NCI-H1105 treated with DMSO at 0.1 percent for 48 hours (cell line): ENCODE data around the gene LYZL4.

Source experiments
- DNase-seq: peaks from one replicate; lab custom pipeline; 2025; lab: John Stamatoyannopoulos, UW

Gene LYZL4, protein sequence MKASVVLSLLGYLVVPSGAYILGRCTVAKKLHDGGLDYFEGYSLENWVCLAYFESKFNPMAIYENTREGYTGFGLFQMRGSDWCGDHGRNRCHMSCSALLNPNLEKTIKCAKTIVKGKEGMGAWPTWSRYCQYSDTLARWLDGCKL

DNA sequence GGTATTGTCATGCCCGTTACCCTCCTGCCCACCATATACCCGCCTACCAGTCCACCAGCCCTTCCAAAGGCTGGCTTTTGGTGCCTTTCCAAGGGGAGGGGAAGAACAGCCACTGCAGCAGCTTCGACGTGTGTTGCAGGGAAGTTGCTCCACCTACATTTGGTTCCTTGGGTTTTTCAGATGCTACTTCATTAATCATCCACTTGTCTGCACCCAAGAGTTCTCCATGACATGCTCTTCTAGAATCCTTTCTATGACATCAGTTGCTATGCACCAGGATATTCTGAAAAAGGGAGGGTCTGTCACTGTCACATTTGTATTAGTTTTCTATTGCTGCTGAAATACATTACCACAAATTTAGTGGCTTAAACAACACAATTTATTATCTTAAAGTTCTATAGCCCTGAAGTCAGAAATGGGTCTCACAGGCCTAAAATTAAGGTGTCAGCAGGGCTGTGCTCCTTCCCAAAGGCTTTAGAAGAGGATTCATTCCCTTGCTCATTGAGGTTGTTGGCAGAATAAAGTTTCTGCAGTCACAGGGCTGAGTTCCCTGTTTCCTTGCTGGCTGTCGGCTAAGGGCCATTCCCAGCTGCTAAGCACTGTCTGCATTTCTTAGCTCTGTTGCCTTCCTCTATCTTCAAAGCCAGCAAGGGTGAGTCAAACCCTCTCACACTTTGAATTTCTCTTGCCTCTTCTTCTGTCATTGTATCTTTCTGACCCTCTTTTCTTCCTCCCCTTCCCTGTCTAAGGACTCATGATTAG lies at the start of gene LYZL4:
Gene LYZL4 (minus strand): TSS at position 241 of the 762 bp plus-strand sequence. CDS start 3,359 bp downstream, outside the sequence.
- no peak for DNase-seq

DNA sequence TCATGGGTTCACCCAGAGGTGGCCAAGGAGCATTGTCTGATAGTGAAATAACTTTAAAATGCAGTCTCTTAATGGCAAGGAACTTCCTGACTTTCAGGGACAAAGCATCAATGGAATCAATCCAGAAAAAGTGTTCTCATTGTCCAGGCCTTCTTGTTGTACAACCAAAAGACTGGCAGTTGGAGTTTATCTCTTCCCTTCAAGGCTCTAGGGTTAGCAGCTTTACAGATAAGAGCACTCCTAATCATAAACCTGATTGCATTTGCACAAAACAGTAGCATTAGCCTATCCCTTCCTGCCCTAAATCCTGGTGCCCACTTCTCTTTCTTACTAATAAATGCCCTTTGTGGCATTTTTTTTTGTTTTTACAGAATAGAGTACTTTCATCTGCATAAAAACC lies 48.7 kb upstream of the LYZL4 start:
- DNase-seq, result no peak

DNA sequence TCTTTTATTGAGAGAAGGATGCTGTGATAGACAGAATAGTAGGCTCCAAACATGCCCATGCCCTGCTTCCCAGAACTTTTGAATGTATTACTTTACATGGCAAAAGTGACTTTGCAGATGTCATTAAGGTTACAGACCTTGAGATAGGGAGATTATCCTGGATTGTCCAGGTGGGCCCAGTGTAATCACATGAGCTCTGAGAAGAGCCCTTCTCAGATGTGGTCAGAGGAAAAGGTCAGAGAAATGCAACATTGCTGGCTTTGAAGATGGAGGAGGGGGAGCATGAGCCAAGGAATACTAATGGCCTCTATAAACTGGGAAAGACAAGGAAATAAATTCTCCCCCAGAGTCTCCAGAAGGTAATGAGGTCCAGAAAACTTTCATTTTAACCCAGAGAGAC lies 45.8 kb upstream of the LYZL4 start:
- DNase-seq, result no peak

DNA sequence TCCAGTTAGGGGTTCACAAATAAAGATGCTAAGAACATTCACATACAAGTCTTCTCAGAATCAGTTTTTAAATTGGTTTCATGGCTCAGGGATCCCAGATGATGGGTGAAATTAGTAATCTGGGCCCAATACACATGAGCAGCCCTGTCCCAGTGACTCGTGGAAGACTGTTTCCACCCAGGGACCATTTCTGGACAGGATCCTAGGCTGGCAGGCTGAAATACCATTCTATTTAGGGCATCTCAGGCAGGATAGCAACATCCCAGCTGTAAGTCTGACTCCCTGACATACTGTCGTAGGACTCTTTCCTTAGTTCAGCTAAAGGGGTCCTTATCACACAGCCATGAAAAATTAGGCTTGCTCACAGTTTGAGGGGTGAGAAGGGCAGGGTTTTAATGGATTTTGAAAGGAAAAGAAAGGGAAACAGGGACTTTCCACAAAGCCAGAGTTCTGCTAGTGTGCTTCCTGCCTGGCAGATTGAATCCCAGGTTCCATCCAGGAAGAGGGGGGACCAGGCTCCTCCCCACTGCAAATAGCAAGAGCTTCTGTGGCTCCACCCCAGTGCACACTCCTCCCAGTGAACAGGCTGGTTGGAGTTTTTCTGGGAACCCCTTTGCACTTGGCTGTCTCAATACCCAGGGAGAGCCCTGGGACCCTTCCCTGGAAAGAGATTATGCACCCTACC lies 41.3 kb upstream of the LYZL4 start:
- DNase-seq, result no peak

DNA sequence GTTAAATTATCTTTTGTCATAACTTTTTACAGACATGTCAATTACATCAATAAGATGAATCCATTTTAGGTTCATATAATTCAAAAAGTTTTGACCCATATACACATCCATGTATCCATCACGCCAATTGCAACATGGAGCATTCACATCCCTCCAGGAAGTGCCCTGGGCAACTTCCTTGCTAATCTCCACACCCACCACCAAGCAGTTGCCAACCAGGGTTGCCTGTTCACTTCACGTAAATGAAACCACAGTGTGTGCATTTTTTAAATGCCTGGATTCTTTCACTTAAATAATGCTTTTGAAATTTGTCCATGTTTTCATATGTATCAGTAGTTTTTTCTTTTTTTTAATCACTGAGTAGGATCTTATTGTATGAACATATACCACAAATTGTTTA lies 40.7 kb upstream of the LYZL4 start:
- no peak for DNase-seq

DNA sequence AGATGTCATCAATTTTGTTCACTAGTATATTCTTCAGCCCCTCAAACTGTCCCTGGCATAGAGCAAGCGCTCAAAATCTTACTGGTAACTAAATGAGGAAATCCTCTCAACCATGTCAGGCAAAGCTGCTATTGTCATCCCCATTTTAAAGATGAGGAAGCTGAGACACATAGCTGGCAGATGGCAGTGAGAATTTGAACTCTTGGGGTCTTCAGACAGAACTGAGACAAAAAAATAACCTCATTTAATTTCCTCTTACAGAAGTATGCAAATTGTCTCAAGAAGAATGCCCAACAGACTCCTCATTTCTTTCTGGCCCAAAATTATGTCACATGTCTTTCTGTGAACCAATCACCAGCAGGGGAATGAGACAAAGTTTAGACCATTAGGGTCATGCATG lies 40.2 kb upstream of the LYZL4 start:
- no peak for DNase-seq

DNA sequence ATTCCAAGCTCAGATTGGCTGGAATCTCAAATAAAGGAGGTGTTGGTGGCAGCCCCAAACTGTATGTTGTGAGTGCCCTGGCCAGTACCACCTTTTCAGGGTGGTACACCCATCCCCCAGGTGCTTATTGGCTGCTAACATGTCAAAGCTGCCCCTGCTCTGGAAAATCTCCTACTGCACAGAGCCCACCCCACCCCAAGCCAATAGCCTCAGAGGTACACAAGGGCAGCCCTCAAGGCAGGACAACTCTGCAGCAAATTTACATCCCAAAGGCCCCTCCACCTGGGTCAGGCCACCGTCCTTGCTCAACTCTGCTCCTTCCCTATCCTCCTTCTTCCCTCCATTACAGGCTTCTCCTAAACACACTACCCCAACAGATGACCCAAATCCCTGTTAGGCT lies 37.1 kb upstream of the LYZL4 start:
- no peak for DNase-seq

DNA sequence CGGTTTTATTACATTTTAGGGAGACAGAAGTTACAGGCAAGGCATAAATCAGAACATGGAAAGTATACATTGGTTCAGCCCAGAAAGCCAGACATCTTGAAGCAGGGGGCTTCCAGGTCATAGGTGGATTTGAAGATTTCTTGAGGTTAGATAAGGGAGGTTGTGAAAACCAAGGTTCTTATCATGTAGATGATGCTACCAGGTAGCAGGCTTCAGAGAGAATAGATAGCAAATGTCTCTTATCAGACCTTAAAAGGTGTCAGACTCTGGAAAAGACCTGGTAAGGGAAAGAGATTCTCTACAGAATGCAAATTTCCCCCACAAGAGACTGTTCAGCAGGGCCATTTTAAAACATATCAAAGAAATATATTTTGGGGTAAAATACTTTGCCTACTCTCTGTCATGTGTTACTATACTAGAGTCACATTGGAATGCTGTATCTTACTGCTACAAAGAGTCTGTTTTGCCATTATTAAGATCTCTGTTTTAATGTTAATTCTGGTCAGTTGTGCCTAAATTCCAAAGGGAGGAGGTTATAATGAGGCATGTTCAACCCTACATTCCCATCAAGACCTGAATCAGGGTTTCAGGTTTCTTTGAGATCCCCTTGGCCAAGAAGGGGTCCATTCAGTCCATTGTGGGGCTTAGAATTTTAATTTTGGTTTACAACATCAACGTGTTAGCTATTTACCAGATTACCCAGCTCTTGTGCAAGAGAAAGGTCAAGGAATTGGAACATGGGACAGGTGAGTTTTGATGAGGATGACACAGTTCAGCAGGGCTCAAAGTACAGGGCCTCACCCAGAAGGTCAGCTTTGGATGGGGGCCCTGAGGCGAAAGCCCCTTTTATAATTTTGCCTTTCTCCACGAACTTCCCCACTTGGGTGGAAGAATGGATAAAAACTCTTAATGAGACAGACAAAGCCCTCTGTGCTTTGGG lies 36.0 kb upstream of the LYZL4 start:
- no peak for DNase-seq

DNA sequence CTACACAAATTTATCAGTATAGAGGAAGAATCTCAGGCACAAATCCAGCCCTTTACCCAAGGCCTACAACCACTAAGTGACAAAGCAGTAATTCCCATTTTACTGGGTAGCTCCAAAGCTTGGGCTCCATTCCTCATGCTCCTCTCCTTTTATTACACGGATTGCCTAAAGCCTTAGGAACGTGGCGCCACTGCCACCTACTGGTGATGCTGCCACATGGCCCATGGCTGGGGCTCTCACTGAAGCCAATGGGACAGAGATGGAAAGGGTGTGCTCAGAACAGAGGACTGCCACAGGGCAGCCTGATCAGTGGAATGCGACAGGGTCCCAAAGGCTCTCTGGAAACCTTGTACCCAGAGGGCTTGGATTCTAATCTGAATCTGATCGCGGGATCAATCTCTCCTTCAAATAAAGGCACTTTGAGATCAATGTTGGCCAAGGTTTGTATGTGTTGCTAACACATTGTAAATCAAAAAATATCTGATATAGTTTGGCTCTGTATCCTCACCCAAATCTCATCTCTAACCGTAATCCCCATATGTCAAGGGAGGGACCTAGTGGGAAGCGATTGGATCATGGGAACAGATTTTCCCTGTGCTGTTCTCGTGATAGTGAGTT lies 33.5 kb upstream of the LYZL4 start:
- peak; percentile 53 for DNase-seq

DNA sequence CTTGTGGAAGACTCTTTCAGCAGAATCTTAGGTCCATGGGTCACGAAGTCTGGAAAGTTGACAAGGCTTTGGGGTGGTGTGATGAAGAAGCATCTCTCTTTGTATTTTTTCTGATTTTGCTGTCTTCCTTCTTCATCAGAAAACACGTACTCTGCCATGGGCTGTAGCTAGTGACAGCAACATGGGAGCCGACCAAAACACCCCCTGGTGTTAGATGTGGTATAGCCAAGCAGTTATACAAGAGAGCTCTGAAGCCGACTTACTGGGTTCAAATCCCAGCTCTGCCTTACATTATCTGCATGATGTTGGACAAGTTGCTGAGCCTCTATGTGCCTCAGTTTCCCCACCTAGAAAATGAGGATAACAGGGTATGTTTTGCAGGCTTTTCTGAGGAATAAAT lies 32.9 kb upstream of the LYZL4 start:
- no peak for DNase-seq

DNA sequence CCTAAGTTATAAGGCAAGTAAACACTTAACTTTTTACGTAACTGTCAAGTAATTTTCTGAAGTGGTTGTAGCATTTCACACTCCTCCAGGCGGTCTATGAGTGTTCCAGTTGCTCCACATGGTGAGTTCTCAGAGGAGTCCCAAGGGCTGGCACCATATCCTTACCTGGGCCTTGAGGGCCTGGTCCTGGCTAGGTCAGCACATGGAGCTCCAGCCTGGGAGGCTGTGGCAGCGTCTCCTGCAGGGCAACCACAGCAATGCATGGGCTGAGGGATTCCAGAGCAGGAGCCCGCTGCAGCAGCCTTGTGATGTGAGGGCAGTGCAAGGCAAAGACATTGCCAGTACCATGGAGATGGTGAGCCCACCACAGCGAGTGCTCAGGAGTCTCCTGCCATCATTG lies 32.2 kb upstream of the LYZL4 start:
- DNase-seq, result no peak

DNA sequence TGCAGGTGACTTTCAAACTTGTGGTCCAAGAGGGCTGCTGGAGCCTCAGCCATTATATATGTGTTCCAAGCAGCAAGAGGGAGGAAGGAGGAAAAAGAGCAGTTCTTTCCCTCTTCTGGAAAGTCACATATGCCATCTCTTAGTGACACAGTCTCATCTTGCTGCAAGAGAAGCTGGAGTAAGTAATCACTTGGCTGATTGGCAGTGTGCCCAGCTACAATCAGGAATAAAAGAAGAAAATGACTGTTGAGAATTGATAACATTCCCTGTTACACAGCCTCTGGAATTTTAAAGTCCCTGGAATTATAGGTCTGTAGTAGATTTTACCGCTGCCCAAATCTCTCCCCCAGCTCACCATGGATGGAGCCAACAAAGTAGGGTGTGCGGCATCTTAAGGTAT lies 31.4 kb upstream of the LYZL4 start:
- DNase-seq, result peak; percentile 42

DNA sequence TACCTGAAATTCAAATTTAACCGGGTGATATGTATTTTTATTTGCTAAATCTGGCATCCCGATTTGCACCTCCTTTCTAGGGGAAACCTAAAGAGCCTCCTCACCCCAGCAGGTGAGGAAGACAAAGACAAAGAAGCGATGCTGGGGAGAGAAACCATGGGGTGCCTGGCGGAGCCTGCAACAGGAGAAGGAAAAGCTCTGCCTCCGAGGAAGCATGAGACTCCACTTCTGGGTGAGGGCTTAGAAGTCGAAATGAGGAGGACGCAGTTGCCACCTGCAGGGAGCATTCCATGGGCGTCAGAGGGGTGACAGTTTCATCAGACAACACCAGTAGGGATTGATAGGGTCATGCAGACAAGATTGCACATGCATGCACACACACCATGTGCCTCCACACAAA lies 30.5 kb upstream of the LYZL4 start:
- no peak for DNase-seq

DNA sequence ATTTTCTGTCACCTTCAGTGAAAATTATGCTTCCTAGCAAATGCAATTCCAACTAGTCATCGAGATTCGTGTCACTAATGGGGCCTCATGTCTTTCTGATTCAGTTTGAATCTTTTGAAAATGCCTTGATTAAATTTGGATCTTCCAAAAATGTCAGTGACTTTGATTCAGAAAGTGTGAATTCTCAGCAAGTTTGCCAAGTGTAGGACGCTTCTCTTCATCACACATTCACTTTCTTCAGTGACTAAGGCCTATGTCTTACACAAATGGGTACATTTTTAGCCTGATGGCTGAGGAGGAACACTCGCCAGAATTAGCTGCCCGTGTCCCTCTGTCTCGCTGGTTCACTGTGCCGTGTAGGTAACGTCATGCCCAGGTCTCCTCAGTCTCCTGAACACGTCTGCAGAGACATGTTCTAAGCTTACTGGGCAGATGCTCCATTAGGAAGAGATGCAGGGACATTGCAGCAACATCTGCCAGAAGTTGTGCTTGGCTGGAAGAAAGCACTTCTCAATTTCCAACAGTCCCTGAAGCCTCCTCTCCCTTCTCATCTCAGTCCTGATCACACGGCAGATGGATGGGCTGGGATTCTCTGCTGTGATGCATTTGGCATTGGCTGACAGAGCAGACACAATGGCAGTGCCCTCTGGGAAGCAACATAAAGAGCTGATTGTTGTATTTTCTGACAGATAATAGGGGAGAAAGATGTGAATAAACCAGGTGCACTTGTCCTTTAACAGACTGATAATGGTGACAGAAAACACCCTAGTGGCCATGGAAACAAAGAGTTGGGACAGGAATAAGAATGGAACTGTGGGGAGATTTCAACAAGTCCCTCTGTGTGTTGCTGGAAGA lies 29.1 kb upstream of the LYZL4 start:
- no peak for DNase-seq

DNA sequence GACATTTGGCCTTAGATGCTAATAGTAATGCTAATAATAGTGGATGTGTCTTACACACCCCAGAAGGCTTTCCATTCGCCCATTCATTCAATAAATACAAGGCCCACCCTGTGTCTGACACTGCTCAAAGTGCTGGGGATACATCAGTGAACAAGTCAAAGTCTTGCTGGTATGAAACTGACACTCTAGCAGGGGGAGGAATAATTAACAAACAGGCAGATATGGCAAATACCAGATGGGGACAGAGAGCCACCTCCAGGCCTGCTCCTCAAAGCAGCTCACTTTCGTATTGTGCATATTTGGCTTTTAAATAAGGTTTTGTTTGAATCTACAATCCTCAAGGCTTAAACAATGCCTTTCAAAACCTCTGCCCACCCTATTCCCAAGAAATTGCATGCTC lies 28.3 kb upstream of the LYZL4 start:
- DNase-seq, result no peak

DNA sequence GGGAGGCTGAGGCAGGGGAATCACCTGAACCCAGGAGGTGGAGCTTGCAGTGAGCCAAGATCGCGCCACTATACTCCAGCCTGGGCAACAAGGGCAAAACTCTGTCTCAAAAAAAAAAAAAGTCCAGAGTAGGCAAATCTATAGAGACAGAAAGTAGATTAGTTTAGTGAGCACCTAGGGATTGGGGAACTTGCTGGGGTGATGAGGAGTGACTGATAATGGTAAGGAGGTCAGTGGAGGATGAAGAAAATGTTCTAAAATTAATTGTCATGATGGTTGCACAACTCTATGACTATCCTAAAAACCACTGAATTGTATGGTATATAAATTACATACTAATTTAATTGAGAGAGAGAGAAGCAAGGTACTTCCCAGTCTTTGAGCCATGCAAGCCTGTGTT lies 27.8 kb upstream of the LYZL4 start:
- no peak for DNase-seq

DNA sequence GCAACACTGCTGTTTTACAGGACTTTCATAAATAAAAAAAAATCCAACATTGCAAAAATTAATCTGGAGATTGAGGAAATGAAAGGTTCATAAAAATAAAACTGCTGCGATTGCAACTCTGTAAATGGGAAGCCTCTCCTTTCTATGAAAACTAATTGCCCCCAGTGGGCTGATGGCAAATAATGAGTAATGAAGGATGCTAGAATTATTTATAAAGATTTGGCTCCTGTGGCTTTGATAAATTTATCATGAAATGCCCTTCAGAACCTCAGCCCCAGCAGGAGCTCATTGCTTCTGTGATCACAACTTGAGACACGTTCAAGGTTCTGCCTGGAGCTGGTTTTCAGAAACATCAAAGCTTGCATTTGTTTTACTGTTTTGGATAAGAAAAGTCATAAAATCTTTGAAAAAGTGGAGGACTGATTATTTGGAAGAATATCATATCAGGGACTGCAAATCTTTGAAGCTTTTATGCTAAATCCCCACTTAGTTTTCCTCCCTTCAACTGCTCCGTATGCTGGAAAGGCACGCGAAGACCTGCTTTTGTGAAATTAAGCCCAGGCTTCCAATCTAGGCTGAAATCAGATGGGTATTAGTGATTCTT lies 24.5 kb upstream of the LYZL4 start:
- no peak for DNase-seq

DNA sequence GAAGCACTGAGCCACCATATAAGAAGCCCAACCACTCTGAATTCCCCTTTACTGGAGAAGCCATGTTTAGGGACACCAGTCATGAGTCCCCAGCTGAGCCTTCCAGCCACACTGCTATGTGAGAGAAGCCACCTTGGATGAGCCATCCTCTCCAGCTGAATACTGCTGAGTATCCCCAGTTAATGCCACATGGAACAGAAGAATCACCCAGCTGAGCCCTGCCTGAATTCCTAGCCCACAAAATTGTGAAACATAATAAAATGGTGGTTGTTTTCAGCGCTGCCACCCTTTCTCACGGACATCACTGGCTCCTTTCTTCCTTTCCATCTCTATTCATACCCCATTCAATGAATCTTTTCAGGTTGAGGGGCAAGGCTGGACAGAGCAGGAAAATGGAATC lies 22.1 kb upstream of the LYZL4 start:
- DNase-seq, result no peak

DNA sequence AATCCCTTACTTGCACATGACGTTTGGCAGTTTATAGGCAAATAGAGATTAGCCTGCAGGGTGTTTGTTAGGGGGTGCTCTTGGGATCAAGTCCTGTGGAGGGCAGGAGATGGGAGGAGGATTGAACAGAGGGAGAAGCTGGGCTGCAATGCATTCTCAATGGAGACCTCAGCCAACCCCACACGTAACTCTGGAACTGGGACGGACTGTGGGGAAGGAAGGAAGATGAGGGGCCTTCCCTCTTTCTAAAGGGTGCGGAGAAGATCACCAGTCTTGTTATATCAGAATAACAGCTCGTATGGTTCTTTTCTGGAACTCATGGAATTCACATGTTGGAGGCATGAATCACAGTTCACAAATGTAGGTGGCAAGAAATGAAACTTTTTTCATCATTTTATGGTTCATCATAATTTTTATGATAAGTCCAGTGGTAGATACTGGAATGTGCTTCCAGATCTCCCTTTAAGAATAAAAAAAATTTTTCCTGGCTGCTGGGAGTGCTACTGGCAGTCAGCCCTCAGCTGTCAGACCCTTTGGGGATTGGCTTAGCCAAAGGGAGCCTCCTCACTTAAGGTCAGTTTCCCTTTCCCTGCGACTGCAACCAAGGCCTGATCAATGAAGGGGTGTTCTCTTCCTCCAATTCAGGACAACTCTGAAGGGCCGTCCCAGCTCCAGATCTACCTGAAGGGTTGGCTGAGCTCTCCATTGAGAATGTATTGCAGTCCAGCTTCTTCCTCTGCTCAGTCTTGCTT lies 20.5 kb upstream of the LYZL4 start:
- DNase-seq, result no peak

DNA sequence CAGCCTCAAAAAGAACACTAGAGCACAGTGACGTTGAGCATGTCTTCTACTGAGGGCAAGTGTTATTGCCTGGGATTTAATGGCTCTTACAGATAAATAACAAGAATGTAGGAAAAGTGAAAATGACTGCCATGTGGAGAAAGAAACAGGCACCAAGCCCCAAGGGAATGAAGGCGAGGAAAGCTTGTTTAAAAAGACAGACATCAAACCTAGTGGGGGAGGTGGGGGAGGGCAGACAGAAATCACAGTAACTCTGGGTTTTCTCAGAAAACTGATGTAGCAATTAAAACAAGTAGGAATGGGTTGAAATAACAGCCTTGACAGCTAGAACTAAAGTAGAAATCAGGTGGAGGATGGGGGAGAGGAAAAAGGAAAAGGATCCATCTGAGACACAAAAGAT lies 18.4 kb upstream of the LYZL4 start:
- no peak for DNase-seq
